Lower leg skin (tissue), 4 donors: ENCODE results near the gene SLC6A17. TPM values are rescaled to one million over a fixed set of nuclear protein-coding genes. Genes with fewer than 3 reads are reported as not detected.

Experiments
- DNase-seq, 2 donors: peaks; one replicate each; pipeline ENCODE4 v3.0.0-alpha.2; 2019; ENCODE audit warnings: low spot score in 2 of 2
- H3K4me3 ChIP-seq: fragments of 200-600 bp; sonication (generic); 2 replicates; pipeline ENCODE4 v1.5.1; 2017; ENCODE audit warnings: mild to moderate bottlenecking, low read depth; ENCODE audit not compliant: poor library complexity, severe bottlenecking
- CTCF ChIP-seq, 3 donors: fragments of 450-650 bp; IDR thresholded peaks; one replicate each; pipeline ENCODE4 v1.5.1; 2016; ENCODE audit warnings: antibody characterized with exemption in 3 of 3, mild to moderate bottlenecking in 3 of 3, moderate library complexity in 2 of 3
- POLR2A ChIP-seq, 2 donors: fragments of 450-650 bp; IDR thresholded peaks; one replicate each; pipeline ENCODE4 v1.6.1; 2016 to 2017; ENCODE audit warnings: antibody characterized with exemption in 2 of 2, mild to moderate bottlenecking in 1 of 2, moderate library complexity in 1 of 2
- WGBS, 2 donors: methylation state at CpG; one replicate each; pipeline ENCODE4 v1.1.5; 2018; 5-methylcytosine and 5-hydroxymethylcytosine counted together
- intact Hi-C: fragments of 100-400 bp; cut with DNase I; formaldehyde crosslinking; loops from one replicate; pipeline ENCODE4 v1.15.0; 2023; ENCODE audit warnings: low total_unique reads
- total RNA-seq, 4 donors: library from RNA; depleted of rRNA; stranded (reverse); fragments of >200 nt; gene quantifications; one replicate each; pipeline ENCODE4 v1.1.0, GENCODE V29; 2016

SLC6A17 gene
- total RNA-seq, 4 donors from 2014 or later = 4.5 to 6.9 (median 5.8) TPM

- no peak for TF ChIP-seq CTCF (IDR thresholded peaks at IDR 0.05)
- no peak for TF ChIP-seq POLR2A (IDR thresholded peaks at IDR 0.05)
- no peak overlapping the region for H3K4me3 ChIP-seq
- 72 to 82% methylated on average over 11 of the region's 11 CpGs for WGBS, 2 donors
- intact Hi-C loops = loop anchor here (10.0 kb wide), 1 partner anchor 1525 kb away; no protein-coding TSS in a partner anchor
- no peak for DNase-seq
Observed at GRCh38 chr1:110239441-110240430, 89.4 kb downstream of the SLC6A17 start.

- no peak overlapping the region for H3K4me3 ChIP-seq
- no peak for TF ChIP-seq POLR2A (IDR thresholded peaks at IDR 0.05)
- TF ChIP-seq CTCF (IDR thresholded peaks at IDR 0.05) = no peak
- intact Hi-C loops = no loop called here
- WGBS, 2 donors = 71 to 73% methylated on average over 13 of the region's 13 CpGs
- DNase-seq = no peak
Observed at GRCh38 chr1:110240476-110241210, 90.3 kb downstream of the SLC6A17 start.

- 37 to 50% methylated on average over 2 of the region's 2 CpGs for WGBS, 2 donors
- TF ChIP-seq POLR2A (IDR thresholded peaks at IDR 0.05) (no peak), CTCF (IDR thresholded peaks at IDR 0.05) (no peak)
- H3K4me3 ChIP-seq = no peak overlapping the region
- no peak for DNase-seq
- intact Hi-C loops = no loop called here
Observed at GRCh38 chr1:110241516-110241915, 91.2 kb downstream of the SLC6A17 start.

- 87 to 96% methylated on average over 4 of the region's 4 CpGs for WGBS, 2 donors
- TF ChIP-seq CTCF (IDR thresholded peaks at IDR 0.05) (no peak), POLR2A (IDR thresholded peaks at IDR 0.05) (no peak)
- H3K4me3 ChIP-seq = no peak overlapping the region
- no peak for DNase-seq
- intact Hi-C loops = no loop called here
Observed at GRCh38 chr1:110242062-110242461, 91.8 kb downstream of the SLC6A17 start.

- no peak for DNase-seq
- H3K4me3 ChIP-seq = no peak overlapping the region
- WGBS, 2 donors = 84 to 85% methylated on average over 4 of the region's 4 CpGs
- TF ChIP-seq POLR2A (IDR thresholded peaks at IDR 0.05) (no peak), CTCF (IDR thresholded peaks at IDR 0.05) (no peak)
- intact Hi-C loops = no loop called here
Observed at GRCh38 chr1:110242731-110243130, 92.4 kb downstream of the SLC6A17 start.
